Fibroblast of pulmonary artery (primary cell): ENCODE data around the gene NEK5.
"Not testable (repeated sequence)": the region's sequence is repeated elsewhere in the genome, so short reads cannot be mapped to it uniquely, and the experiment has no call there.

Source experiments
- DNase-seq: peaks from one replicate; pipeline ENCODE4 v3.0.0-alpha.2; 2010; ENCODE audit warnings: low read depth
- H3K4me3 ChIP-seq: replicated peaks from 2 replicates; pipeline ENCODE4 v1.5.1; 2011; ENCODE audit warnings: low read depth, mild to moderate bottlenecking, control low read depth, low read length, moderate library complexity
- TF ChIP-seq, protein P1 (sequence below): IDR thresholded peaks from 2 replicates; pipeline ENCODE4 v1.5.1; 2011; ENCODE audit warnings: mild to moderate bottlenecking, control low read depth, low read length, inconsistent platforms; ENCODE audit errors: missing control alignments

NEK5 gene

DNA sequence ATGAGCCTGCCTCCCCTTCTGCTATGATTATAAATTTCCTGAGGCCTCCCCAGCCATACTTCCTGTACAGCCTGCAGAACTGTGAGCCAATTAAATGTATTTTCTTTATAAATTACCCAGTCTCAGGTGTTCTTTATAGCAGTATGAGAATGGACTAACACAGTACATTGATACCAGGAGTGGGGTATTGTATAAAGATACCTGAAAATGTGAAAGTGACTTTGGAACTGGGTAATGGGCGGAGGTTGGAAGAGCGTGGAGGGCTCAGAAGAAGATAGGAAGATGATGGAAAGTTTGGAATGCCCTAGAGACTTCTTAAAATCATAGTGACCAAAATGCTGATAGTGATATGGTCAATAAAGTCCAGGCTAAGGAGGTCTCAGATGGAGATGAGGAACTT, 32.8 kb downstream of the NEK5 start:
- no peak overlapping the region for H3K4me3 ChIP-seq
- TF ChIP-seq, protein P1, sequence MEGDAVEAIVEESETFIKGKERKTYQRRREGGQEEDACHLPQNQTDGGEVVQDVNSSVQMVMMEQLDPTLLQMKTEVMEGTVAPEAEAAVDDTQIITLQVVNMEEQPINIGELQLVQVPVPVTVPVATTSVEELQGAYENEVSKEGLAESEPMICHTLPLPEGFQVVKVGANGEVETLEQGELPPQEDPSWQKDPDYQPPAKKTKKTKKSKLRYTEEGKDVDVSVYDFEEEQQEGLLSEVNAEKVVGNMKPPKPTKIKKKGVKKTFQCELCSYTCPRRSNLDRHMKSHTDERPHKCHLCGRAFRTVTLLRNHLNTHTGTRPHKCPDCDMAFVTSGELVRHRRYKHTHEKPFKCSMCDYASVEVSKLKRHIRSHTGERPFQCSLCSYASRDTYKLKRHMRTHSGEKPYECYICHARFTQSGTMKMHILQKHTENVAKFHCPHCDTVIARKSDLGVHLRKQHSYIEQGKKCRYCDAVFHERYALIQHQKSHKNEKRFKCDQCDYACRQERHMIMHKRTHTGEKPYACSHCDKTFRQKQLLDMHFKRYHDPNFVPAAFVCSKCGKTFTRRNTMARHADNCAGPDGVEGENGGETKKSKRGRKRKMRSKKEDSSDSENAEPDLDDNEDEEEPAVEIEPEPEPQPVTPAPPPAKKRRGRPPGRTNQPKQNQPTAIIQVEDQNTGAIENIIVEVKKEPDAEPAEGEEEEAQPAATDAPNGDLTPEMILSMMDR, result no peak
- DNase-seq, result no peak

GRCh38 chr13:52092087-52092486, 36.8 kb downstream of the NEK5 start:
- TF ChIP-seq, protein P1, result no peak
- DNase-seq, result no peak
- H3K4me3 ChIP-seq, result no peak overlapping the region

DNA sequence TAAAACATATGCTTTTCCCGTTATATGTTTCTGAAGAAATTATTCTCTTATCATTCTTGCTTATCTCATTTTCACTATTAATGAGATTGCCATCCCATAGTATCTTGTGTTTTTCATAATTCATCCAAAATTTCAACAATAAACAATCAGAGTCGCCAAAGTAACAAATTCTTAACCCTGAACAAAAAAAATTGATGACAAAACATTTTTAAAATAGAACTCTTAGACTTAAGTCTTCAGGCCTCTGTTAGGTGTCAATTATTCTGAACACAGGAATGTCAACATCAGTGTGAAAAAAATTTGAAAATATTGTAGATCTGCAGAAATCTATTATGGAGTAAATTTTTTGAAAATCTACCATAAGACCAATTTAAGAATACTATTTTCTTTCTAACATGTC, 37.4 kb downstream of the NEK5 start:
- TF ChIP-seq, protein P1, result no peak
- H3K4me3 ChIP-seq, result no peak overlapping the region
- DNase-seq, result no peak

GRCh38 chr13:52085421-52085820, 43.5 kb downstream of the NEK5 start:
- TF ChIP-seq, protein P1, result no peak
- peak; percentile 70 for DNase-seq

GRCh38 chr13:52084981-52085380, 43.9 kb downstream of the NEK5 start:
- DNase-seq, result not testable (repeated sequence)

More at GRCh38 chr13:52085421-52085820, 43.5 kb downstream of the NEK5 start:
- no peak overlapping the region for H3K4me3 ChIP-seq

DNA sequence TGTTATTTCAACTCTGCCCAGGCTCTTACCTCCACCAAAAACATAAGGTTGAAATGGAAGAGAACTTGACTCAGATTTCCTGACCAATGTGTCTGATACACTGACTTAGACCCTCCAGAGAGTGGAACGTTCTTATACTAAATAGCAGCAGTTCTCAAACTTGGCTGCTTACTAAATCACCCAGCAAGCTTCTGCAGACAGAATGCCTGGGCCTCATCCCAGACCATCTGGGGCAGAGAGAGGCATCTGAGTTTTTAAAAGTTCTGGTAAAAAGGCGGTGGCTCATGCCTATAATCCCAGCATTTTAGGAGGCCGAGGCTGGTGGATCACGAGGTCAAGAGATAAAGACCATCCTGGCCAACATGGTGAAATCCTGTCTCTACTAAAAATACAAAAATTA, 46.3 kb downstream of the NEK5 start:
- no peak for DNase-seq
- TF ChIP-seq, protein P1, result no peak
- no peak overlapping the region for H3K4me3 ChIP-seq

More at GRCh38 chr13:52084981-52085380, 43.9 kb downstream of the NEK5 start:
- not testable (repeated sequence) for H3K4me3 ChIP-seq

GRCh38 chr13:52079891-52080290, 49.0 kb downstream of the NEK5 start:
- H3K4me3 ChIP-seq, DNase-seq: not testable (repeated sequence)

DNA sequence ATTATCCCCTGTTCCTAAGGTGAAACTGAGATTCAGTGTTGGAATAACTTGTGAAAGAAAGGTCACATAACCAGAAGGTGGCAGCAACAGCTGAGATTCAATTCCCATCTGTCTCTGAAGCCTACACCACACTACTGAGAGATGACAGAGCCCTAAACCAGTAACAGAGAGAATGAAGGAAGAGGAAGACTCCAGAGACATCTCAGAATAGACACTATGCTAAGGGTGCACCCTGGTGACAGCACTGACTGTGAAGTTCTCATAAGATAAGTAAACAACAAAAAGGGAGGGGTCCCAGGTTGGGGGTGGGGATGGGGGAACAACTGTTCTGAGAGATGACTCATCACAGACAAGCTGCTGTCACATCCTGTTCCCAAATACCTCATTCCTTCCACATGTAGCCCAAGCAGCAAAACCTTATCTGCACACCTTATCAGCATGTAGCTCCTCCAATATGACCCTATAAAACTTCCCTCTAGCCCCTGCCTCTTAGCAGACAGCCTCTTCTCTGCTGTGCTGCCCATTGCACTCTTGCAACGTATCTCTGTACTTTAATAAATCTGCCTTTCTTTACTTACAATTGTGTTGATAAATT, 57.8 kb downstream of the NEK5 start:
- TF ChIP-seq, protein P1, result peak; percentile 43
- peak; percentile 58 for DNase-seq
- H3K4me3 ChIP-seq, result no peak overlapping the region
